HAP-1 (cell line): Measurements from ENCODE around the gene GATA5.
"Not testable (repeated sequence)": the region's sequence is repeated elsewhere in the genome, so short reads cannot be mapped to it uniquely, and the experiment has no call there.

Source experiments
- DNase-seq, 2 experiments: peaks; one replicate each; pipeline ENCODE4 v3.0.0-alpha.2; 2016 to 2020; ENCODE audit warnings: low spot score in 2 of 2
- H3K27me3 ChIP-seq: fragments of 250-450 bp; sonication (Bioruptor Pico); 2 replicates; pipeline ENCODE4 v1.5.1; 2020; ENCODE audit warnings: low read depth, mild to moderate bottlenecking, moderate library complexity
- H3K36me3 ChIP-seq: fragments of 250-450 bp; sonication (Bioruptor Pico); replicated peaks from 2 replicates; pipeline ENCODE4 v1.5.1; 2020; ENCODE audit warnings: mild to moderate bottlenecking
- H3K4me1 ChIP-seq: fragments of 250-450 bp; sonication (Bioruptor Pico); 2 replicates; pipeline ENCODE4 v1.5.1; 2020; ENCODE audit warnings: mild to moderate bottlenecking
- H3K4me3 ChIP-seq: fragments of 250-450 bp; sonication (Bioruptor Pico); 2 replicates; pipeline ENCODE4 v1.5.1; 2020; ENCODE audit warnings: mild to moderate bottlenecking, moderate library complexity
- H3K9me3 ChIP-seq: fragments of 250-450 bp; sonication (Bioruptor Pico); 2 replicates; pipeline ENCODE4 v1.5.1; 2020; ENCODE audit warnings: mild to moderate bottlenecking, moderate library complexity
- in situ Hi-C: fragments of 300-500 bp; cut with MboI; formaldehyde crosslinking; loops from 3 replicates; pipeline ENCODE4 v1.14.3; 2020; ENCODE audit warnings: low sequenced_read_pairs, inconsistent platforms, mixed read lengths

The GATA5 gene

GRCh38 chr20:62427172-62428001, 48.4 kb downstream of the GATA5 start, which contains the start of gene RBBP8NL:
TSS of gene RBBP8NL (minus strand) at chr20:62427539. CDS start at chr20:62419647, 7,892 bp downstream.
- DNase-seq: no peak
- Histone ChIP-seq H3K9me3 (no peaks in the 10 kb centered on the region), H3K27me3 (no peaks in the 10 kb centered on the region), H3K4me3 (no peak within 1 kb of the TSS), H3K4me1 (no peaks in the 10 kb centered on the region), H3K36me3 (no peaks in the 10 kb centered on the region)
- in situ Hi-C loops: no loop called here

DNA sequence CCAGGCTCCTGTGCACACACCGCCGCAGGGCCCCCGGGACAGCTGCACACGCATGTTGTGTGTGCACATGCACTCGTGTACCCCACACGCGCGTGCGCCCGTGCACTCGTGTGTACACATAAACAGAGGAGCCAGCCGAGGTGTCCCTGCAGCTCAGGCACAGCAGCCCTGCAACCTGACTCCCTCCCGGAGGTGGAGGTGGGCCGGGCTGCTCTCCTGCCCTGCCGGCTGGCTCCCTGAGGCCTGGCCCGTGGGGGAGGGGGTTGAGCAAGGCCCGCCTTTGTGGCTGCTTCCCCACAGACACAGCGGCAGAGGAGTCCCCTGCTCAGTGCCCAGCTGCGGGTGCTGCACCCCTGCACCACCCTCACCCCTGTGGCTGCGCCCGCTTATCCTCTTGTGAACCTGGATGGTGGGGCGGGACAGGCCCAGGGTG, 49.1 kb downstream of the GATA5 start:
- Histone ChIP-seq H3K4me3 (no peak overlapping the region), H3K4me1 (no peaks in the 10 kb centered on the region), H3K27me3 (no peaks in the 10 kb centered on the region), H3K9me3 (no peaks in the 10 kb centered on the region), H3K36me3 (no peaks in the 10 kb centered on the region)
- in situ Hi-C loops: no loop called here
- no peak for DNase-seq

DNA sequence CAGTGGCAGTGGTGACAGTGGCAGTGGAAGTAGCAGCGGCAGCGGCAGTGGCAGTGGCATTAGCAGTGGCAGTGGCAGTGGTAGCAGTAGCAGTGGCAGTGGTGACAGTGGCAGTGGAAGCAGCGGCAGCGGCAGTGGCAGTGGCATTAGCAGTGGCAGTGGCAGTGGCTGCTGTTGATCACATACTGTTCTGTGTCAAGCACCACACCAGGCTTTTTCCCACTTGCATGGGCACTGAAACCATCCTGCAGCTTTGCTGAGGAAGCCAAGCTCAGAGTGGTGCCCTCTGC, 49.8 kb downstream of the GATA5 start:
- in situ Hi-C loops, H3K4me1 ChIP-seq, H3K36me3 ChIP-seq, H3K27me3 ChIP-seq, H3K9me3 ChIP-seq, DNase-seq, H3K4me3 ChIP-seq: not testable (repeated sequence)

GRCh38 chr20:62425281-62426058, 50.3 kb downstream of the GATA5 start:
- no peak for DNase-seq
- no peaks in the 10 kb centered on the region for H3K36me3 ChIP-seq
- no peaks in the 10 kb centered on the region for H3K27me3 ChIP-seq
- no peak overlapping the region for H3K4me3 ChIP-seq
- H3K4me1 ChIP-seq: no peaks in the 10 kb centered on the region
- in situ Hi-C loops: no loop called here
- no peaks in the 10 kb centered on the region for H3K9me3 ChIP-seq

GRCh38 chr20:62424249-62425107, 51.3 kb downstream of the GATA5 start:
- no peaks in the 10 kb centered on the region for H3K27me3 ChIP-seq
- no peaks in the 10 kb centered on the region for H3K4me1 ChIP-seq
- DNase-seq: no peak
- no peak overlapping the region for H3K4me3 ChIP-seq
- no peaks in the 10 kb centered on the region for H3K36me3 ChIP-seq
- in situ Hi-C loops: no loop called here
- no peaks in the 10 kb centered on the region for H3K9me3 ChIP-seq

GRCh38 chr20:62423326-62423706, 52.5 kb downstream of the GATA5 start:
- no peak for DNase-seq
- no peaks in the 10 kb centered on the region for H3K9me3 ChIP-seq
- in situ Hi-C loops: no loop called here
- H3K27me3 ChIP-seq: no peaks in the 10 kb centered on the region
- H3K4me3 ChIP-seq: no peak overlapping the region
- H3K36me3 ChIP-seq: no peaks in the 10 kb centered on the region
- no peaks in the 10 kb centered on the region for H3K4me1 ChIP-seq

GRCh38 chr20:62422636-62423325, 53.0 kb downstream of the GATA5 start:
- no peaks in the 10 kb centered on the region for H3K4me1 ChIP-seq
- H3K9me3 ChIP-seq: no peaks in the 10 kb centered on the region
- no peak for DNase-seq
- H3K27me3 ChIP-seq: no peaks in the 10 kb centered on the region
- no peaks in the 10 kb centered on the region for H3K36me3 ChIP-seq
- in situ Hi-C loops: no loop called here
- no peak overlapping the region for H3K4me3 ChIP-seq

- no peaks in the 10 kb centered on the region for H3K9me3 ChIP-seq
- no peaks in the 10 kb centered on the region for H3K36me3 ChIP-seq
- no peaks in the 10 kb centered on the region for H3K4me1 ChIP-seq
- no peaks in the 10 kb centered on the region for H3K27me3 ChIP-seq
- H3K4me3 ChIP-seq: no peak overlapping the region
- in situ Hi-C loops: no loop called here
- no peak for DNase-seq
Measured at GRCh38 chr20:62421716-62421990, 54.1 kb downstream of the GATA5 start.

GRCh38 chr20:62420846-62421715, 54.7 kb downstream of the GATA5 start:
- Histone ChIP-seq H3K36me3 (no peaks in the 10 kb centered on the region), H3K4me3 (no peak overlapping the region), H3K9me3 (no peaks in the 10 kb centered on the region), H3K27me3 (no peaks in the 10 kb centered on the region), H3K4me1 (no peaks in the 10 kb centered on the region)
- in situ Hi-C loops: no loop called here
- DNase-seq: no peak

DNA sequence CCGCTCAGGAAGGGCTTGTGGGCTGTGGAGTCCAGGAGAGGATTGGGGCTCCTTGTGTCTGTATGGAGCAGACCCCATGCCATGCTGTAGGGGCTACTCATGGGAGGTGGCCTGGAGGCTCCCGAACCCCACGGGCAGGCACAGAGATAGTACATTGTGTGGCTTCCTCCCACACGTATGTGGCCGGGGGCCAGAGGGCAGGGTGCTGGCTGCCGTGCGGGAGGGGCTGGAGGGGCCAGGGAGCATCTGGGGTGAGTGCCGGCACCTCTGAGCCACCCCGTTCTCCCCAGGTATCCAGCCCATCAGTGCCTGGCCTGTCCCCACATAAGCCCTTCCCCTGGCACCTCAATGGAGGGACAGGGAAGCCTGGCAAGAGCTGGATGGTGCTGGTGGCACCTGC, 56.0 kb downstream of the GATA5 start:
- Histone ChIP-seq H3K27me3 (no peaks in the 10 kb centered on the region), H3K4me1 (no peaks in the 10 kb centered on the region), H3K36me3 (no peaks in the 10 kb centered on the region), H3K4me3 (no peak overlapping the region), H3K9me3 (no peaks in the 10 kb centered on the region)
- DNase-seq: no peak
- in situ Hi-C loops: no loop called here

DNA sequence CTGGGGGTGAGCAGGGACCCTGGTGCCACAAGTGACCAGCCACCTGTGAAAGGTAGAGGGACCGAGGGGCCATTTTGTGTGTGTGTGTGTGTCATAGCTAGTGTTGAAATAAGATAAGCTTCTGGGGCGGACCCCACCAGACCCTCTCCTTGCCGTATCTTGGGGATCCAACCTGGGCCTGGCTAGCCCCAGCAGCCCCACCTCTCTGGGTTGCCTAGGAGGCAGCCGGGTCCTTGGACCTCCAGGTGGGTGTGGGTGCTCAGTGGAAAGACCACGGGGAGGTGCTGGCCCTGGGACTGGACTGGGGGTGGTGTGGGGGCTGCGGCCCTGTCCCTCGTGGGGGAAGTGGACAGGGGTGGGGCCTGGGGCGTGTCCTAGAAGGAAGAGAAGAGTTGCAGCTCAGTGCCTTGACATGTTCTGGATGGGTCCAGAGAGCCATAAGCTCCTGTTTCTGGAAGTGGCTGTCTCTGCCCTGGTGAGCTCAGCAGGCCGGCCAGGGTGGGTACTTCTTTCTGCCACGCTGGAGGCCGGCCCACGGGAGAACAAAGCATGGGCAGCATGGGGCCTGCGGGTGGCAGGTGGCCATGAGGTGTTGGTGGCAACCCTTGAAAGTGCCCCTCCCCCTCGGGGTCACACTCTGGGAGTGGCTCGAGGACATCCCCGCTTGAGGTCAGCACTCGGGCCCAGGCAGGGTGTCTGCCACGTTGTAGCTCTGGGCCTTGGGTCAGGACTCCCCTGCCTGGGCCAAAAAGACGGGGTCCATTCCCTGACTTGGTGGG, 56.9 kb downstream of the GATA5 start:
- Histone ChIP-seq H3K9me3 (no peaks in the 10 kb centered on the region), H3K27me3 (no peaks in the 10 kb centered on the region), H3K4me3 (no peak overlapping the region), H3K4me1 (no peaks in the 10 kb centered on the region), H3K36me3 (no peaks in the 10 kb centered on the region)
- DNase-seq: no peak
- in situ Hi-C loops: no loop called here

GRCh38 chr20:62417981-62418708, 57.6 kb downstream of the GATA5 start:
- no peak overlapping the region for H3K4me3 ChIP-seq
- H3K9me3 ChIP-seq: no peaks in the 10 kb centered on the region
- in situ Hi-C loops: no loop called here
- no peak for DNase-seq
- H3K27me3 ChIP-seq: no peaks in the 10 kb centered on the region
- no peaks in the 10 kb centered on the region for H3K36me3 ChIP-seq
- H3K4me1 ChIP-seq: no peaks in the 10 kb centered on the region
